Breast epithelium (tissue), 3 donors: Measurements from ENCODE around the gene SYTL3.

Source experiments
- CTCF ChIP-seq, 3 donors: fragments of 450-650 bp; IDR thresholded peaks; one replicate each; pipeline ENCODE4 v1.5.1; 2016 to 2017; ENCODE audit warnings: antibody characterized with exemption in 3 of 3, mild to moderate bottlenecking in 3 of 3, moderate library complexity in 3 of 3
- POLR2A ChIP-seq: fragments of 450-650 bp; IDR thresholded peaks from one replicate; pipeline ENCODE4 v1.6.1; 2016; ENCODE audit warnings: antibody characterized with exemption, mild to moderate bottlenecking, moderate library complexity
- POLR2AphosphoS5 ChIP-seq, 3 donors: sonication (generic); formaldehyde crosslinking; IDR thresholded peaks; one replicate each; pipeline ENCODE4 v1.6.1; 2017; ENCODE audit warnings: antibody characterized with exemption in 3 of 3

GRCh38 chr6:158756126-158756525 lies 106.3 kb downstream of the SYTL3 start:
- no peak for TF ChIP-seq CTCF (IDR thresholded peaks at IDR 0.05)
- no peak for TF ChIP-seq POLR2AphosphoS5 (IDR thresholded peaks at IDR 0.05)
- no peak for TF ChIP-seq POLR2A
